Activated CD8-positive, alpha-beta T cell treated with anti-CD3 and anti-CD28 coated beads, Interleukin-2, amount 10 ng/mL, durations not matched to agents 7 days and 5 days (primary cell): ENCODE results near the gene HSPA1A. TPM values are rescaled to one million over a fixed set of nuclear protein-coding genes. Genes with fewer than 3 reads are reported as not detected.
"Not testable (repeated sequence)": the region's sequence is repeated elsewhere in the genome, so short reads cannot be mapped to it uniquely, and the experiment has no call there.

Experiments used
- ATAC-seq: fragments of 150-1000 bp; cut with Tn5 transposase; one replicate; pipeline ENCODE4 v1.10.0; 2021; ENCODE audit warnings: moderate library complexity
- CTCF ChIA-PET: fragments of 350-600 bp; sonication (Branson Sonifier 250); formaldehyde crosslinking; loops from one replicate; lab custom pipeline; 2021; ENCODE audit warnings: antibody characterized with exemption; lab: Charles Lee
- POLR2A ChIA-PET: fragments of 350-600 bp; sonication (Branson Sonifier 250); formaldehyde crosslinking; loops from one replicate; lab custom pipeline; 2021; ENCODE audit warnings: antibody characterized with exemption; lab: Charles Lee
- DNase-seq: peaks from one replicate; pipeline ENCODE4 v3.0.0-alpha.2; 2020
- H3K27ac Mint-ChIP-seq: one replicate; pipeline ENCODE4 v1.8.0; 2021; ENCODE audit warnings: mild to moderate bottlenecking, mixed read lengths
- H3K27me3 Mint-ChIP-seq: one replicate; pipeline ENCODE4 v1.8.0; 2021; ENCODE audit warnings: low read depth, mixed read lengths
- H3K36me3 Mint-ChIP-seq: one replicate; pipeline ENCODE4 v1.8.0; 2021; ENCODE audit warnings: low read depth, mixed read lengths
- H3K4me1 Mint-ChIP-seq: one replicate; pipeline ENCODE4 v1.8.0; 2021; ENCODE audit warnings: low read depth, mixed read lengths
- H3K4me3 Mint-ChIP-seq: one replicate; pipeline ENCODE4 v1.8.0; 2021; ENCODE audit warnings: mild to moderate bottlenecking, mixed read lengths
- H3K9me3 Mint-ChIP-seq: one replicate; pipeline ENCODE4 v1.8.0; 2022; ENCODE audit warnings: mixed read lengths; ENCODE audit not compliant: insufficient read depth
- total RNA-seq, 2 experiments: library from RNA; stranded (reverse); gene quantifications; one replicate each; pipeline ENCODE4 v1.2.3, GENCODE V29; 2021

HSPA1A gene
- total RNA-seq, 2 experiments from 2014 or later = 75.6 to 75.7 TPM

DNA sequence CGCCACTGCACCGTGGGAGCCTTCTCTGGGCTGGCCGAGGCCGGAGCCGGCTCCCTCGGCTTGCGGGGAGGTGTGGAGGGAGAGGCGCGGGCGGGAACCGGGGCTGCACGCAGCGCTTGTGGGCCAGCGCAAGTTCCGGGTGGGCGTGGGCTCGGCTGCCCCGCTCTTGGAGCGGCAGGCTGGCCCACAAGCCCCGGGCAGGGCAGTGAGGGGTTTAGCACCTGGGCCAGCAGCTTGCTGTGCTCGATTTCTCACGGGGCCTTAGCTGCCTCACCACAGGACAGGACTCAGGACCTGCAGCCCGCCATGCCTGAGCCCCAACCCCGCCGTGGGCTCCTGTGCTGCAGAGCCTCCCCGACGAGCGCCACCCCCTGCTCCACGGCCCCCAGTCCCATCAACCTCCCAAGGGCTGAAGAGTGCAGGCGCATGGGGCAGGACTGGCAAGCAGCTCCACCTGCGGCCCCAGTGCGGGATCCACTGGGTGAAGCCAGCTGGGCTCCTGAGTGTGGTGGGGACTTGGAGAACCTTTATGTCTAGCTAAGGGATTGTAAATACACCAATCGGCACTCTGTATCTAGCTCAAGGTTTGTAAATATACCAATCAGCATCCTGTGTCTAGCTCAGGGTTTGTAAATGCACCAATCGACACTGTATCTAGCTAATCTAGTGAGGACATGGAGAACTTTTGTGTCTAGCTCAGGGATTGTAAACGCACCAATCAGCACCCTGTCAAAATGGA lies 36.8 kb downstream of the HSPA1A start:
- CTCF ChIA-PET = interaction anchor here (0.8 kb wide), 1 partner anchor 9 kb away, joined by 3 read pairs; no protein-coding TSS in a partner anchor
- H3K36me3 Mint-ChIP-seq, H3K27me3 Mint-ChIP-seq: not testable (repeated sequence)

DNA sequence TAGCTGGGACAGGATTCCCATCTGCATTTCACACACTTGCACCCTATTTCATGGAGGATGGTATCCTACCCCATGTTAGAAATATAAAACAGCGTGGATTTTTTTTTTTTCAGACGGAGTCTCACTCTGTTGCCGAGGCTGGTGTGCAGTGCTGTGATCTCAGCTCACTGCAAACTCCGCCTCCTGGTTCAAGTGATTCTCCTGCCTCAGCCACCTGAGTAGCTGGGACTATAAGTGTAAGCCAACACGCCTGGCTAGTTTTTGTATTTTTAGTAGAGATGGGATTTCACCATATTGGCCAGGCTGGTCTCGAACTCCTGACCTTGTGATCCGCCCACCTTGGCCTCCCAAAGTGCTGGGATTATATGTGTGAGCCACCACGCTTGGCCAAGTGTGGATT lies 42.4 kb downstream of the HSPA1A start:
- H3K9me3 Mint-ChIP-seq, H3K27ac Mint-ChIP-seq, DNase-seq, POLR2A ChIA-PET, ATAC-seq, CTCF ChIA-PET, H3K27me3 Mint-ChIP-seq, H3K4me3 Mint-ChIP-seq: not testable (repeated sequence)
- Mint-ChIP-seq H3K4me1 (peaks cover 14% of the 10 kb centered on the region), H3K36me3 (peaks cover 10% of the 10 kb centered on the region)

More for the DNA sequence above, 36.8 kb downstream of the HSPA1A start:
- POLR2A ChIA-PET = interaction anchor here (0.6 to 0.7 kb wide), 2 partner anchors 10 to 196 kb away, joined by 3 read pairs; partner anchors contain the start of gene NEU1
- H3K27ac Mint-ChIP-seq, DNase-seq, H3K4me3 Mint-ChIP-seq, H3K9me3 Mint-ChIP-seq, H3K4me1 Mint-ChIP-seq: not testable (repeated sequence)
- ATAC-seq = peak; percentile 16

DNA sequence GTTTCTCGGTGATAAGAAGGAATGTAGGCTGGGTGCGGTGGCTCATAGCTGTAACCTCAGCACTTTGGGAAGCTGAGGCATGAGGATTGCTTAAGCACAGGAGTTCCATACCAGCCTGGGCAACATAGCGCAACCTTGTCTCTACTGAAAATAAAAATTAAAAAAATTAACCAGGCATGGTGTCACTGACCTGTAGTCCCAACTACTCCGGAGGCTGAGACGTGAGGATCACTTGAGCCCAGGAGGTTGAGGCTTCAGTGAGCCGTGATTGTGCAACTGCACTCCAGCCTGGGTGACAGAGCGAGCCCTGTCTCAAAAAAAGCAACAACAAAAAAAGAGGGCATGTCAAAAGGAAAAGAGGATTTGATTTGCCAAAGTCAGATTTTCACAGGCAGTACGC lies 43.4 kb downstream of the HSPA1A start:
- no peak overlapping the region for H3K27ac Mint-ChIP-seq
- peaks cover 12% of the 10 kb centered on the region for H3K36me3 Mint-ChIP-seq
- ChIA-PET POLR2A (no interaction called here), CTCF (no interaction called here)
- peaks cover 19% of the 10 kb centered on the region for H3K4me1 Mint-ChIP-seq
- H3K27me3 Mint-ChIP-seq = no peaks in the 10 kb centered on the region
- ATAC-seq = no peak
- no peak for DNase-seq
- H3K9me3 Mint-ChIP-seq = no peaks in the 10 kb centered on the region
- H3K4me3 Mint-ChIP-seq = no peak overlapping the region

DNA sequence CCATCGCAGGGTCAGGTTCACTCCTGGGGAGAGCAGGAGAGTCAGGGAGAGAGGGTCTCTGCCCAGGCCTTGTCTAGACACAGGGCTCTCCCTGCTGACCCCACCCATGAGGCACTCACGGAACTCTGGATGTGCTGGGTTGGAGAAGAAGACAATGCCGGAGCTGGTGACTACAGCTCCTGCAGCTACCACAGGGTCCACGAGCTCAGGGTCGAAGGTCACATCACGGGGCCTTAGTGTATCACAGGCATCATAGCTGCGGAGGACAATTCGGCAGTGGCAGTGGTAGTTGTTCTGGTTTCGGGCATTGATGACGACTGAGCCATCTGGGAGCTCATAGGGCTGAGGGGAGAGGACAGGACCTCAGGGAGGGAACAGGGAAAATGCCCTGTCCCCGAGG lies 44.6 kb downstream of the HSPA1A start:
- H3K4me1 Mint-ChIP-seq = peaks cover 26% of the 10 kb centered on the region
- H3K27me3 Mint-ChIP-seq = no peaks in the 10 kb centered on the region
- H3K9me3 Mint-ChIP-seq = no peaks in the 10 kb centered on the region
- DNase-seq (no peak), ATAC-seq (no peak)
- ChIA-PET POLR2A (no interaction called here), CTCF (no interaction called here)
- no peak overlapping the region for H3K4me3 Mint-ChIP-seq
- no peak overlapping the region for H3K27ac Mint-ChIP-seq
- H3K36me3 Mint-ChIP-seq = peaks cover 12% of the 10 kb centered on the region

DNA sequence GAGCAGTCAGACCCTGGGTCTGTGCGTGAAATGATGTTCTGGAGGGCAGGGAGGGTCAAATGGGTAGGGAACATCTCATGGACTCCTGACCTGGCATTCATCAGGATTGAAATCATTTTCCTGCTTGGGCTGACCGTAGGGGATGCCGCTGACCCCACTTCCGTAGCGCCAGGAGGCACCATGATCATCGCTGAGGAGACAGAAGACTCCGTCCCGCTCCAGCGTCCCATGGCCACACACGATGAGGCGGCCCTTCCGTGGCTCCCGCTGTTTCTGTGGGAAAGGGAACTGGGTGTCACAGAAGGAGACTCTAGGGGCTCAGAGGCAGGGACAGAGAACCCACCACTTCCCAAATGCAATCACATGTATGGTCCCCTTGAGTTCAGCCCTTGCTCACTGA lies 45.0 kb downstream of the HSPA1A start:
- H3K27ac Mint-ChIP-seq = no peak overlapping the region
- POLR2A ChIA-PET = no interaction called here
- CTCF ChIA-PET = no interaction called here

DNA sequence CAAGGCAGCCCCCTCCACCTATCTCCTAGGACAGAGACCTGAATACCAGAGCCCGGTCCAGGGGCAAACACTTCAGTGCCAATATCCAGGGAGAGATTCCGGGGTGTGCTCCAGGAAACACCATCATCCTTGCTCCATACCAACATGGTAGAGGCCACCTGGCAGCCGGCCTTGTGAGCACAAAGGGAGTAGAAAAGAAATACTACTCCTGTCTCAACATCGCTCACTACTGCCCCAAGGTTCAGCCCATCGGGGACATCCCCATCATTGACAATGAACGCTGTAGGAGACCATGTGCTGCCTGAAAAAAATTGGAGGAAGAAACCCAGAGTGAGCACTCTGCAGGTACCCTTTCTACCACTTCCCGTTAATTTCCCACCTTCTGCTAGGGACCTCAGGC lies 45.8 kb downstream of the HSPA1A start:
- DNase-seq = no peak
- ChIA-PET POLR2A (no interaction called here), CTCF (no interaction called here)
- Mint-ChIP-seq H3K4me3 (peak overlapping the region; percentile 89), H3K36me3 (peaks cover 11% of the 10 kb centered on the region), H3K27ac (no peak overlapping the region), H3K4me1 (peaks cover 26% of the 10 kb centered on the region), H3K27me3 (no peaks in the 10 kb centered on the region), H3K9me3 (no peaks in the 10 kb centered on the region)
- no peak for ATAC-seq

More for the DNA sequence above, 45.0 kb downstream of the HSPA1A start:
- Mint-ChIP-seq H3K4me1 (peaks cover 26% of the 10 kb centered on the region), H3K27me3 (no peaks in the 10 kb centered on the region), H3K36me3 (peaks cover 11% of the 10 kb centered on the region), H3K4me3 (no peak overlapping the region), H3K9me3 (no peaks in the 10 kb centered on the region)
- DNase-seq (no peak), ATAC-seq (no peak)

DNA sequence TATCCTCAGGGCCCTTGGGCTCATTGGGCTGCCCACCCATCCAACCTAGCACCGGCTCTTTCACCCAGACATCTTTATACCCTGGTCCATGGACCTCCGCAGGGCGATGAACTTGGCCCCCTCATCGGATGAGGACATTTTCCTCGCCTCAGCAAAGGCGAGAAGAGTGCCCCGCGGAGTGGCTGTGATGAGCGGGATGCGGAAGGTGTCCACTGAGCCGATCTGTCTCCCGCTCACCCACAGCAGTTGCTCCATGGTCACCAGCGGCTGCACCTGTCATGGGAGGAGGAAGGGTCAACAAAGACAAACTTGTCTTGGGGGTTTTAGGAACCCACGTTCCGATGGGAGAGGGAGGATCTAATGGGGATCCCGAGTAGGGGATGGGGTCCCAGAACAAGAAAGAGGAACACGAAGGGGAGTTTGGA lies 46.6 kb downstream of the HSPA1A start:
- Mint-ChIP-seq H3K36me3 (peaks cover 11% of the 10 kb centered on the region), H3K27me3 (no peaks in the 10 kb centered on the region), H3K4me1 (peaks cover 26% of the 10 kb centered on the region), H3K9me3 (no peaks in the 10 kb centered on the region), H3K4me3 (peak overlapping the region; percentile 89), H3K27ac (peak overlapping the region; percentile 84)
- ChIA-PET CTCF (interaction anchor here (1.6 kb wide), 1 partner anchor 35 kb away, joined by 6 read pairs; the partner anchor contains the start of gene EHMT2), POLR2A (interaction anchor here (0.7 to 1.1 kb wide), 3 partner anchors 10 to 133 kb away, joined by 3 read pairs; partner anchors contain the start of gene DDAH2)
- no peak for DNase-seq
- ATAC-seq = no peak

DNA sequence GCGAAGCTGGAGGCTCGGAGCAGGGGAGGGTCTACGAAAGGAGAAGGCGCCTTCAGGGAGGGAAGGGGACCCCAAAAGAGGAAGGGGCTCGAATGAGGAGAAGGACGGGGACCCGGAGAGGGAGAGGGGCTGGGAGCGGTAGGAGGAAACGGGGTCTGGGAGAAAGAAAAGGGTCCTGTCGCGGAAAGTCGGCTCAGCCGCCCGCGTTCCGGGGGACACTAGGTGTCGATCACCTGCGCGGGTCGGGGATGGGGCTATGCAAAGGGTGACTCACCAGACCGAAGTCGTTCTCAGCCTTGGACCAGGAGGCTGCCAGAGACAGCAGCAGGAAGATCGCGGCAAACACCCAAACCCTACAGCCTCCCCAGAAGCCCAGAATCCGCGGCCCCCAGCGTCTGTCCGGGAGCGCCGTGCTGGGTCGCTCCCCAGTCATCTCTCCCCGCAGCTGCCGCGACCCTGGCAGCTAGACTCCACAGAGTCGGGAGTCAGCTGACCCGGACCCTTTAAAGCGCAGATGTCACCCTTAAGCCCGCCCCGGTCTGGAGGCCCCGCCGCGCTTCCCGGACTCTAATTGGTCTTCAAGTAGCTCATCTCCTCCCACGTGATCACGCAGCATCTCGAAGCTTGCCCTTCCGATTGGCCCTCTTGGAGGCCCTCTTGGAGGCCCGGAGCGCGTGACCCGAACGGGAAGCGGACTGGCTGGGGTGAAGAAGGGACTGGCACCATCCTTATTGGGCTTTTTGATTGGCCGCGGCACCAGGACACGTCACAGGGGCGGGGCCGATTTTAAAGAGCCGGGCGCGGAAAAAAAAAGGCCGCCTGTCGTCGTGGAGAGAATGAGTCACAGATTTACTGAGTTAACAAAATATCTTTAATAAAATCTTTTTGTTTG lies 47.2 kb downstream of the HSPA1A start, which contains the start of gene NEU1:
Gene NEU1 (minus strand): TSS at position 478 of the 892 bp plus-strand sequence. CDS start 45 bp downstream, at position 433.
- ATAC-seq (peak; percentile 92), DNase-seq (peak; percentile 100)
- H3K9me3 Mint-ChIP-seq = no peaks in the 10 kb centered on the region
- no peaks in the 10 kb centered on the region for H3K27me3 Mint-ChIP-seq
- H3K27ac Mint-ChIP-seq = peak within 1 kb of the TSS; percentile 84
- H3K4me3 Mint-ChIP-seq = peak within 1 kb of the TSS; percentile 89
- H3K36me3 Mint-ChIP-seq = peaks cover 11% of the 10 kb centered on the region
- H3K4me1 Mint-ChIP-seq = peaks cover 26% of the 10 kb centered on the region
- CTCF ChIA-PET = interaction anchor here (0.6 to 2.7 kb wide), 18 partner anchors 12 to 183 kb away, joined by 3 to 7 read pairs (median 4); partner anchors contain the start of genes CFB, DXO, EHMT2 and LSM2
- POLR2A ChIA-PET = interaction anchor here (0.6 to 2.2 kb wide), 12 partner anchors 10 to 922 kb away, joined by 3 to 9 read pairs (median 3); partner anchors contain the start of genes DDAH2, DXO, EHMT2 and MSH5

DNA sequence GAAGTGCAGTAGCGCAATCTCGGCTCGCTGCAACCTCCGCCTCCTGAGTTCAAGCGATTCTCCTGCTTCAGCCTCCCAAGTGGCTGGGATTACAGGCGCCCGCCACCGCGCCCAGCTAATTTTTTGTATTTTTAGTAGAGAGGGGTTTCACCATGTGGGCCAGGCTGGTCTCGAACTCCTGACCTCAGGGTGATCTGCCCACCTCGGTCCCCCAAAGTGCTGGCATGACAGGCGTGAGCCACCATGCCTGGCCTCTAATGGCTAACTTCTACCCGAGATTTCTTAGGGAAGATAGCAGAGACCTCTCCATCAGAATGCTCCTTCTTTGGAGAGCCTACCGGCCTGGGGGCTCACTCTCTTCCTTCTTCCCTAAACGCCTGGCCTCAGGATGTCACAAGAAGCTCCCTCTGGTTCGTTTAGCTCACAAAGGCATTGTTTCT lies 48.8 kb downstream of the HSPA1A start:
- H3K4me3 Mint-ChIP-seq = peak overlapping the region; percentile 89
- peak overlapping the region; percentile 84 for H3K27ac Mint-ChIP-seq
- CTCF ChIA-PET = interaction anchor here (0.7 to 2.7 kb wide), 9 partner anchors 26 to 212 kb away, joined by 3 to 8 read pairs (median 4); partner anchors contain the start of genes BAG6, EHMT2 and LY6G5C
- H3K4me1 Mint-ChIP-seq = peaks cover 26% of the 10 kb centered on the region
- H3K27me3 Mint-ChIP-seq, ATAC-seq, DNase-seq, H3K9me3 Mint-ChIP-seq: not testable (repeated sequence)
- POLR2A ChIA-PET = interaction anchor here (0.7 to 2.2 kb wide), 6 partner anchors 24 to 1002 kb away, joined by 3 to 9 read pairs (median 5); partner anchors contain the start of genes DXO, EHMT2 and MSH5
- H3K36me3 Mint-ChIP-seq = peaks cover 11% of the 10 kb centered on the region

DNA sequence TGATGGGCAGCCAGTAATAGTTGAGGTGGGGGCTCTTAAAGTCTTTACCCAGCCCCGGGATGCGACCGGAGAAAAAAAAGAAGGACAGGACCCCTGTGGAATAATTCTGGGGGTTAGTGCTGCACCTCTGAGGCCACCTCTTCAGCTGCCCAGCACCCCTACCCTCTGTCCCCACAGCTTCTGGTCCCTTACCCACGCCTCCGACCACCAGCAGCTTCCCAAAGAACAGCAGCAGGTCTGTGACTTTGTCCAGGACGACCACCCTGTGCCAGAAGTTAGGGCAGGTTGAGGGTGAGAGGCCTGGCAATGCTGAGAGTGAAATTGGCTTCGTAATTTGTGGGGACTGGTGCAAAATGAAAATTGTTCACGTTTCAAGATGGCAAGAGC lies 49.5 kb downstream of the HSPA1A start:
- H3K36me3 Mint-ChIP-seq = peaks cover 8% of the 10 kb centered on the region
- POLR2A ChIA-PET = interaction anchor here (1.1 to 2.2 kb wide), 2 partner anchors 30 to 47 kb away, joined by 3 to 9 read pairs; no protein-coding TSS in a partner anchor
- CTCF ChIA-PET = interaction anchor here (1.1 to 2.7 kb wide), 3 partner anchors 25 to 184 kb away, joined by 3 to 8 read pairs (median 7); partner anchors contain the start of genes EHMT2 and LY6G5C

More for the DNA sequence above, 49.5 kb downstream of the HSPA1A start:
- Mint-ChIP-seq H3K4me3 (peak overlapping the region; percentile 89), H3K9me3 (no peaks in the 10 kb centered on the region), H3K27me3 (no peaks in the 10 kb centered on the region), H3K27ac (no peak overlapping the region), H3K4me1 (peaks cover 26% of the 10 kb centered on the region)
- no peak for DNase-seq
- no peak for ATAC-seq
